NCI-H524 treated with DMSO at 0.1 percent for 48 hours (cell line): Measurements from ENCODE around the gene ZNF184.

Experiments used
- DNase-seq: peaks from one replicate; lab custom pipeline; 2025; lab: John Stamatoyannopoulos, UW

The ZNF184 gene

DNA sequence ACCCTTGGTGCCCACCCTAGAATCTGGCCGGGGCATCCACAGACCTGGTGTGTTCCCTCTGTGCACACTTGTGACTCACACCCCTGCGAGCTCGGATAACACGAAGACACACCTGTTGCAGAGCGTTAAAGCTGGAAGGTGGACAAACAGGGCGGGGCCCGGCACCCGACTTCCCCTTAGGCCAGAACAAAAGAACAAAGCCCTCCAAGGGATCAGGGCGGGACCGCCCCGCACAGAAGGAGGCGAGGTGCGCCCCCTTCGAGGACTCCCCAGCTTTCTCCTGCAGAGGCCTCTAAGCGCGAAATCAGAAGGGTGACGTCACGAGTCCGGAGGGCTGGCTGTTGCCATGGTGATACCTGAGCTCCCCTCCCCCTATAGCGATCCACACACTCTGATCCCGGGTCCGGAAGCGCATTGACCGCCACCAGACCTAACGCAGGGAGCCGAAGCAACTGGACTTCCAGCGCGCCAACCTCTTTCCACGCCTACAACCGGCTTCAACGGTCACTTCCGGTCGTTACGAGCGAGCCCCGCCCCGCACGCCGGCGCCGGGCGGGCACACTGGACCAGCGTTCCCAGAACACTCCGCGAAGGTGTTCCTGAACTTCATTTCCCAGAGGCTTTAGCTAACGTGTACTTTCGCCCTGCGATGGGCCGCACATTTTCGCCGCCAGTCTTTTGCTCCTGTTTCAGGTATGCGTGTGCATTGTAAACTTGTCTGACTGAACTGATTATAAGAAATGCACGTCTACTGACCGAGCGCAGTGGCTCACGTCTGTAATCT, at the start of gene ZNF184:
Gene ZNF184 (minus strand): TSS at position 489 of the 784 bp plus-strand sequence. CDS start 811 bp downstream, outside the sequence.
- peak; percentile 92 for DNase-seq

DNA sequence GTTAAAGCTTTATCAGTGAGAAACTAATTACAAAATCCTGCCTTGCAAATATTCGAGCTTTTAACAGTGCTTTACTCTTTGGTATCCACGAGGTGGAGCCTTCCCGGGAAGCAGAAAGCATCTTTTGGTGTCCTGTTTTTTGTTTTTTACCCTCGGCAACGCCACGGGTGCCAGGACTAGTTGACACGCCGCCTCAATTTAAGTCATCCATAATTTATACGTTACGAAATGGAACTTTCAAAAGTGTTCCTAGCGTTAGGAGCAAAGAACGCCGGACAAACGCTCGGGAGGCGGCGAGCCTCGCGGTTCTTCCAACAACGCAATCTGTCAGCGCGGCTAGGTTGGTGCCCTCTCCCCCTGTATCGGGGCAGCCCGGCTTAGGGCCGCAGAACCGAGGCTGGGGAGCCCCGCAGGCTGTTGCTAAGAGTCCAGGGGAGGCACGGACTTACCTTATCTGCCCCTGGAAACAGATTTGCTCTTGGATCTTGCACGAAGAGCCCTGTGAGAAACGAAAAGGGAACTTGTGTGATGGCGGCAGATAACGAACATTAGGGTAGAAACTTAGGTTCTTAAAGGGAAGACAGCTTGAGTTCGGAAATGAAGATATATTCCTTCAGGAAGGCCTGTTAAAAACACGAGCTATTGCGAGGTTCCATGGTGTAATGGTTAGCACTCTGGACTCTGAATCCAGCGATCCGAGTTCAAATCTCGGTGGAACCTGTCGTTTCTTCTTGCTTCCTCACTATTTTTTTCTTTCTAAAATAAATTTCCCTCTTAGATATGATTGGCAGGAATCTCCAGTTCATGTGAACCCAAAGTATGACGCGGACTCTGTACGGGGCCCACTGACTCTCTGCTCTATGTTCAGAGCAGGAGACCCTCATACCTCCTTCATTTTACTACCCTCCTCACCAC, 46.2 kb upstream of the ZNF184 start:
- peak; percentile 84 for DNase-seq

DNA sequence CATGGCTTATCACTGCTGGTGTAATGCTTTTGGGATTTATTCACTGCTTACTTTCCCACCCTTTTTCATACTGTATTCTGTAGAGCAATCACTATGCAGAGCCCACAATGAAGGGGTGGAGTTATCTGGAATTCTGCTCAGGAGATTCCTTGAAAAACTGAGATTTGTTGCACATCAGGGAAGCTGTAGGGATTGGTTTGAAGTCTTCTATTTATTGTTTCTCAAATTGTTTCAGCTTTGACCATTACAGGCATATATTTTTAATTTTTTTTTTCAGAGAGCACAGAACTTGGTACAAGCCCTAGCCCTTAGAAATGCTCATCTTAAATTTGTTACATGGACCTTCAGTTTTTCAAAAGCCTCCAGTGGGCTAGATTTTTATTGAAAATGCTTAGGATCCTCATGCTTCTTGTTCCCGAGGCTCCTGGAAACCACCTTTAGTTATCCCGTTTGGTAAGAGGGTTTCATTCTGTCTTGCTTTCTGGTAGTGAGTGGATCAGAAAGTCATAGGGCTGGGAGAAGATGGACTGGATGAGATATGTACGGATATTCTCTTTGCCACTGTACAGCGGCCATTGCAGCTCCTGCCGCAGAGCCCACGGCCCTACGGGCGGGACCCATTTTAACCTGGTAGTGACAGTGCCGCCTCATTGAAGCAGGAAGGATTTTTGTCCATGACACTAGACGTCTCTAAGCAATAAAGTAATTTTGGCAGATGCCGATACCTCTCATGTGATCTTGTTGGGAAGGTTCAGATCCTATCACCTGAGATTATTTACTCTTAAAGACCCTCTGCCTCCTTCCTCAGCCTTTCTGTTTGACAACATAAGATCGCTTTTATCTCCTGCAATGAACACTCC, 45.3 kb upstream of the ZNF184 start:
- DNase-seq: no peak

DNA sequence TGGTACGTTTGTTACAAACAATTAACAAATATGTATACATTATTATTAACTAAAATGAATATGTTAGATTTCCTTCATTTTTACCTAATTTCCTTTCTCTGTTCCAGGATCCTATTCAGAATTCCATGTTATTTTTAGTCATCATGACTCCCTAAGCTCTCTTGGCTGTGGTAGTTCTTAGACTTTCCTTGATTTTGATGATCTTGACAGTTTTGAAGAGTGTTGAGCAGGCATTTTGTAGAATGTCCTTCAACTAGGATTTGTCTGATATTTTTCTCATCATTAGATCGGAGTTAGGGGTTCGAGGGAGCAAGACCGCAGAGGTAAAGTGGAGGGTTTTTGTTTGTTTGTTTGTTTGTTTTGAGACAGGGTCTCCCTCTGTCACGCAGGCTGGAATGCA, 44.3 kb upstream of the ZNF184 start:
- DNase-seq: no peak

DNA sequence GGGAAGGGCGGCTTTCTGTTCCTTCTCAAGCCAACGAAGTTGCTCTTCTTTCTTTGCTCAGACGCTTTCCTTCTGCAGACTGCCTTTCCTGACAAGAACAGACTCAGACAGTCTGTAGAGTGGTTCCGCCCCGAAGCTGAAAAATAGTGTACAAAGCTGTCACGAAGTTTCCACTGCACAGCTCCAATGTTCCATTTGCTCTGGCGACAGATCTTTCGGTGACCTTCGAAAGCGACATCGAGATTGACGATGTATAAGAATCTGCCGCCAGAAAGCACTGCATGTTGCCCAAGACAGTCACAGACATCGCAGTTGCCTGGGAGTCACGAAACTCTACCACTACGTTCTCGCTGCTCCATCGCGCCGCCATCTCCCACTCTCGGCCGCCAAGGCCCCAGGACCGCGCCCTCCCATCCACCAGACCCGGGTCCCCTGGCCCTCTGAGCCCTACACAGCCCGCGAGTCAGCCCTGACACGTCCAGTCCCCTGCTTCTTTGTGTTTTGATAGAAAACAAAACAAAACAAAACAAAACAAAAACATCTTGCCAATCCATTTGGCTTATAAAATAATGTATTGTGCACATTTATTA, 42.1 kb upstream of the ZNF184 start:
- DNase-seq: no peak

DNA sequence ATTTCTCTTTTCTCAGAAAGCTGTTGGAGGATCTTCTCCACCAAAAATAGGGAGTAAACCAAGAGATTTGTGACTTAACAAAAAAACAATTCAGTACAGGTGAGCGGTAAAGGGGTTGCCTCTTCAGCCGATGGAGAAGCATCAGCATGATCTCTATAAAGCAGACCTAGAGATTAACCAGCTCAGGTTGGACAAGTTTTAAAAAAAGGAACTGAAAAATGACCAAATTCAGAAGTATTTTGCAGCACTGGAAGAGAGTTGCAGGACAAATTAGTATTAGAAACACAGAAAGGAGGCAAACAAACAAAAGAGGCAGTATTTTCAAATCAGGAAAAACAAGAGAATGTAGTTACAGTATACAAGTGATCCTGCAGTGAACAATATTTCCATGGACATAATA, 39.6 kb upstream of the ZNF184 start:
- DNase-seq: no peak

DNA sequence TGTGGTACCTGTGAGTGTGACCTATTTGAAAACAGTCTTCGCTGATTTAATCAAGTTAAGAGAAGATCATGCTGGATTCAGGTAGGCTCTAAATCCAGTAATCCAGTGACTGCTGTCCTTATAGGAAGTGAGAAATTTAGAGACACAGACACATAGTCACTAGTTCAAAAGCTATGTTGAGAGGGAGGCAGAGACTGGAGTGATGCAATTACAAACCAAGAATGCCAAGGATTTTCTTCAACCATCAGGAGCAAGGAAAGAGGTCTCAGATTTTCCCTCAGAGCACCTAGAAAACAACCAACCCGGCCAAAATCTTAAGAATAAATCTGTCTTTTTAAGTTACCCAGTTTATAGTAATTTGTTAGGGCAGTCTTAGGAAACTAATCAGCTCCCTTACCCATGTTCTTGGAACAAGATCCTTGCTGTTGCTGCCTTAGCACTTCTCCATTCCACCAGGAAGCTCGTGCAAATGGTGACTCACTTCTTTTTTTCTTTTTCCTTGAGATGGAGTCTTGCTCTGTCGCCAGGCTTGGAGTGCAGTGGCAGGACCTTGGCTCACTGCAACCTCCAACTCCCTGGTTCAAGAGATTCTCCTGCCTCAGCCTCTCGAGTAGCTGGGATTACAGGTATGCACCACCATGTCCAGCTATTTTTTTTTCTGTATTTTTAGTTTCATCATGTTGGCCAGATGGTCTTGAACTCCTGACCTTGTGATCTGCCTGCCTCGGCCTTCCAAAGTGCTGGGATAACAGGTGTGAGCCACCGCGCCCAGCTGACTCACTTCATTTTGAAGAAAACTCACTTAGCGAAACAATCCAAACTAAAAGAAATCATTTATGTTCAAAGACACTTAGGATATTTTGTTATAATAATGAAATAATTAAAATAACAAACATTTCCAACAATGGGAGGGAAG, 34.4 kb upstream of the ZNF184 start:
- DNase-seq: no peak

DNA sequence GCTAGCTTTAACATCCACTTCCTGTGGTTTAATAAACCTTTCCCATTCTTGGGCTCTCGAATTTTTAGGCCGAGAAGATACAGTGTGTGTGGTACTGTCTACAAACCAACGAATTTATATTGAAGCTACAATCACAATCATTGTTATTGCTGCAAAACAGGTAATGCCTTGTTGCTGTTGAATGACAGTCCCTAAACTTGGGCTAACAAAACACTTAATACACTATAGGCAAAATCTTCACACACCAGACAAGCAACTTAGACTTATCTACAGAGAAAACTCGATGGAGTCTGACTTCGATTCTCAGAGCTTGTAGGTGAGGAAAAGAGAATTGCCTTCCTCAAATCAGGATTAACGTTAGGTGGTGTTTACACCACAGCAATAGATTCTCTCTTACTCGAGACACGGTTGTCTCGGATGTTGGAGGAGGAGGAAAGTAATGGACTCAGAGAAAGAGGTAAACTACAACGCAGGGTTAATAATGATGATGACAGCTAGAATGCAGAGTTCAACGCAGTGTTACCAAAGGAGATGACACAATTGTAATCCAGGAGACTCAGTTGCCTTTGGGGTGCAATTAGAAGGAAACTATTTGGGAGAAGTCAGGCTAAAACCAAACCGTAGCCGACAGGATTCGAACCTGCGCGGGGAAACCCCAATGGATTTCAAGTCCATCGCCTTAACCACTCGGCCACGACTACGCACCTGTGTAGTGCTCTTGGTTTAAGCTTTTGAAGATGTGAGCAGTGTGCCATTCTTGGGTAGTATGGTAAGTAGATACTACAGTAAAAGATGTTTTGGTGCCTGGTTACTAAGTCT, 32.5 kb upstream of the ZNF184 start:
- peak; percentile 8 for DNase-seq

DNA sequence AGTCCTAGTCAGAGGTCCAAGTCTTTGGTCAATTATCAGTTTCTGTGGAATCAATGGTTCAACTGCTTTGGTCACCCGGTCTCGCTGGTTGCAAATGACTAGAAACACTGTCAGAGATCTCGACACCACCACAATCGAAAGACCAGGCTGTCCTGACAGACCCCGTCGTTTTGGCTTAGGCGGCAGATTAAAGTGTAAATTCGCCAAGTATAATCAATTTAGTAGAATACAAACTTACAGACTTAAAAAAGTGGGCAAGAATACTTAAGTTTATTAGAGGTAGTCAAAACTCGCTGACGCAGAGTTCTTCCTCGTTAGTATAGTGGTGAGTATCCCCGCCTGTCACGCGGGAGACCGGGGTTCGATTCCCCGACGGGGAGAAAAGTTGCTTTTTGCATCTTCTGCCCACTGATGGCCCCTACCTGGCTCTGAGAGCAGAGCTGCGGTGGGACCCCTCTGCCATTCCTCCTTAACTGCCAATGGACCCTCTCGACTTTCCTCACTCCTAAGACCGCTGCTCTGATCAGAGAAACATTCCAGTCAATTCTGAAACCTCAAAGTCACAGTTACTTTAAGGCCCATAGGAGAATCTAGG, 30.6 kb upstream of the ZNF184 start:
- peak; percentile 52 for DNase-seq

DNA sequence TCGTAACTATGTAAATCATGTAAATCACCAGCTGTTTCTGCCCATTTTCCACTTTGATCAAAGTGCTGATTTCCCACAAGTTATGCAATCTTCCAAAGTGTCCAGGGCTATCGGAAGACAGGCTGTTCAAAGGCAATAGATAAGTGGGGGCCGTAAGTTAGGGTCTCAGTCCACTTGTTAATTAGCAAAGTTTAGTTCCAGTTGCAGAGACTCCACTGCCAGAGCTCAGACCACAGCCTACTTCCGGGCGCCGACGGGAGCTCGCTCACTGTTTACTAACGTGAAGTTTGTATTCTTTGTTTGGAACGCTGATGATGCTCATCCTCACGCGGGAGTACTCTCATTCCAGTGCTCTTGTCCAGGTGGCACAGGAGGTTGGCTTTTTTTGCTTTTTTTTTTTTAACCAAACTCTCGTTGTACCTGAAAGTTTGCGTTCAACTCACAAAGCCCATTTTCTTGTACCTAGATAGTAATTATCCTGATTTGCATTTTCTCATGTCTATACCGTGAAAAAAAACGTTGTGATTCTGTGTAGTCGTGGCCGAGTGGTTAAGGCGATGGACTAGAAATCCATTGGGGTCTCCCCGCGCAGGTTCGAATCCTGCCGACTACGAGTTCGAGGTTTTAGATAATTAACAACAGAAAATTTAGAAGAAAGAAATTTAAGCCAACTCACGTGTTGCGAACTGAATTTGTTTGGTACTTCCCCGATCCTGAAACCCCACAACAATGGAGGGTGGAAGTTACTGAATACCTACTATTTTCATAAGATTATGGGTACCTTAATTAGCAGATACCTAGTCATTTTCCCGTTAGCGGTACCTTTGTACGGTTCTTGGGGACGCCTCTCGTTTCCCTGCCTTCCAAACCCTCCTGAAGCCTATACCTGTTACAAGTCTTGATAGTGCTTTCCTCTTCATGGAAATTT, 29.9 kb upstream of the ZNF184 start:
- DNase-seq: peak; percentile 40

DNA sequence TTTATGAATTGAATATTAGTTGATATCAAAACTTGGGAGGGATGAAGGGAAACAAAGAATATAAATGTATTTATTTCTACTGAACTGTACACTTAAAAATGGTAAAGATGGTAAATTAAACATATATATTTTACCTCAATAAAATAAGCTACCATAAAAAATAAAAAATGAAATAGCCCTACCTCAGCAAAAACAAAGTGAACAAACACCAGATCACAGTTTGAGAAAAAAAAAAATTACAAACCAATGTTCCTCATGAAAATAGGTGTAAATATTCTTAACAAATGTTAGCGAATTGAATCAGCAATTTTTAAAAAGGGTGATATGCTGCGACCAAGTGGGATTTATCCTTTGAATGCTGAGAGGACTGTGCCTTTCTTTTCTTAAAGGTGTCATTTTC, 28.3 kb upstream of the ZNF184 start:
- no peak for DNase-seq

DNA sequence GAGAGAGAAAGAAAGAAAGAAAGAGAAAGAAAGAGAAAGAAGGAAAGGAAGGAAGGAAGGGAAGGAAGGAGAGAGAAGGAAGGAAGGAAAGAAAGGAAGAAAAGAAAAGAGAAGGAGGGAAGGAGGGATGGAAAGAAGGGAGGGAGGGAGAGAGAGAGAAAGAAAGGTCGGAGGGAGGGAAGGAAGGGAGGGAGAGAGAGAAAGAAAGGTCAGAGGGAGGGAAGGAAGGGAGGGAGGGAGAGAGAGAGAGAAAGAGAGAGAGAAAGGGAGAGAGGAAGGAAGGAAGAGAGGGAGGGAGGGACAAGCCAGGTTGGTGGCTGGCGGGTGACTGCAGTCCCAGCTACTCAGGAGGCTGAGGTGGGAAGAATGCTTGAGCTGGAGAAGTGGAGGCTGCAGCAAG, 27.3 kb upstream of the ZNF184 start:
- no peak for DNase-seq

DNA sequence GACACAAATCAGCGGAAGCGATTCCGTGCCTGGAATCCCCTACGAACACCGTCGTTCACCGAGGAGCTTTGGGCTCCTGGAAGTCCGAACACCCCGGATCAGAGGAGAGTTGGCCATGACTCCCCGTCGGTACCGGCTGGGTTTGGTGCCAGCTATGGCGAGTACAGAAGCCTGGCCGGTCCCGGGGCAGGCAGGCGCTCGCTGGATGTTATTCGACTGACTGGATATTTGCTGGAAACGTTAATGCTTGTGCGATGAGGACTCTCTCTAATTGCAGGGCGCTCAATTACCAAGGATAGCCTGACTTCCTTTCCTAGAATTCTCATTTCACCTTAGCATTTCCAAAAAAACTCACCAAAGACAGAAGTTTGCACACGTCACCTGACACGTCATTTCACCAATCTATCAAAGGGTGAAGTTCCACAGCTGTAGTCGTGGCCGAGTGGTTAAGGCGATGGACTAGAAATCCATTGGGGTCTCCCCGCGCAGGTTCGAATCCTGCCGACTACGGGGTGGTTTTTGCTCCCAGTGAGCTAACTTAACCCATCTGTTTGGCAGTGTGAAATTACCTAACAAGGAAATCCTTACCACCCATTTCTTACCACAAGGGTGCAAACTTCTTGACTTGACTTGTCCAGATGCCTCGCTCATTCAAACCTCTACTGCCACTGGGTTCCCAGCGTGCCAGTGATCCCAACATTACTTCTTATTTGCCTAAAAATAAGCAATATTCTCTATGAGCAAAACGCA, 22.7 kb upstream of the ZNF184 start:
- DNase-seq: no peak

DNA sequence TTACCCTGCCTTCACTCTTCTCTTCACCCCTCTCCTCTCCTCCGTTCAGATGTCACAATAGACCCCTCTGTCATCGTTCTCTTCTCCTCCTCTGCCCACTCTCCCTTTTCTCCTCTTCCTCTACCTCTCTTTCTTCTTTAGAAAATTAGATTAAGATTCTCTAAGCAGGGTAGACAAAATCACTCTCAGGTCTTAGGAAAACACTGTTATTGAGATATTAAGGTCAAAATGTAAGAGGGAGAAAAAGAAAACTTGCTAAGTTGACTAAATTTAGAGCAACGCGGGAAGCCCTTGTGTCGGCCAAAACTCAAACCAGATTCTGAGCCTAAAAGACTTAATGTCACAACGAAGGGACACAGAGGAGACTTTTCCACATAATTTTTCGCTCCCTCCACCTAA, 22.1 kb upstream of the ZNF184 start:
- DNase-seq: no peak

DNA sequence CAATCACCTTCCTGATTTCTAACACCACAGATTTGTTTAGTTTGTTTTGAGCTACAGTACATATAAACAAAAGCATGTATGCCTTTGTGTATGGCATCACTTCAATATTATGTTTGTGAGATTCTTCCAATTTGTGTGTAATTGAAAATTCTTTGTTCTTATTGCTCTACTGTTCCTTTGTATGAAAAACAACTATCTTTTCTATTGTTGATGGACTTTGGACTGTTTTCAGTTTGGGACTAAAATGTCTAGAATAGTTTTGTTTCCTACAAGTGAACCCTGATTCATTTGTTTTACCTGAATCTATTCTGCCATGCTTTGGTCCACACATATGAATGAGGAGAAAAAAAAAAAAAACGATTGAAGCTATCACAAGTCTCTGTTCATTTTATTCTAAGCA, 21.2 kb upstream of the ZNF184 start:
- no peak for DNase-seq

DNA sequence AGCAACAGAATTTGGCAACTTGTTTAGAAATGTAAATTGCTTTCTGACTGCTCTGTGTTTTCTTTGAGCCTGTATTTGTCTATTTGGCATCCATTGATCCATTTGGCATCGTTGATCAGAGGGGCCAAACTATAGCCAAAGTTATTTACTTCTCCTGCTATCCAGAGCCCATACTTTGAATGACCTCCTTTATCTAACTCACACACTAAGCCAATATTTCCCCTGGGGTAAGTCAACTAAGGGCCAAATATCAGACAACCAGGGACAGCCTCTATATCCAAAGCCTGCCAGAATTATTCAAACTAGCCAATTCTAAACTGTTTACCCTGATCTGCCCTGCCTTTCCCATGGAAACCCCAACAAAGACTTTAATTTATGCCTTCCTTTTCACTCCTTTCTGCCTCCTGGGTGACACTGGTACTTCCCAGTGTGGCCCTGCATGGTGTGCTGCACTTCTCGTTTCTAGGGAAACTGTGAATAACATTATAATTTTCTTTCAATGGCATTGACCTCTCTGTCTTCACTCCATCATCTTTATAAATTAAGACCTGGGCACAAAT, 19.8 kb upstream of the ZNF184 start:
- DNase-seq: no peak
